Panc1 (cell line): ENCODE data around the gene KCNB1. TPM values are rescaled to one million over a fixed set of nuclear protein-coding genes. Genes with fewer than 3 reads are reported as not detected.

Experiments
- ATAC-seq: fragments of 200-7000 bp; cut with Tn5 transposase; 2 replicates; pipeline ENCODE4 v1.9.1; 2020; ENCODE audit warnings: mild to moderate bottlenecking, moderate library complexity
- BruUV-seq: library from RNA; stranded (reverse); fragments of 400-500 nt; replicated peaks from 2 replicates; lab custom pipeline; 2021; lab: Mats Ljungman, UMichigan
- CTCF ChIA-PET: fragments of 300-600 bp; sonication (Branson Sonifier 250); formaldehyde crosslinking; loops from one replicate; lab custom pipeline; 2022; ENCODE audit warnings: antibody characterized with exemption; lab: Charles Lee
- POLR2A ChIA-PET: fragments of 300-600 bp; sonication (Branson Sonifier 250); formaldehyde crosslinking; loops from one replicate; lab custom pipeline; 2022; ENCODE audit warnings: antibody characterized with exemption; lab: Charles Lee
- DNase-seq: peaks from one replicate; pipeline ENCODE4 v3.0.0-alpha.2; 2010; ENCODE audit warnings: low read depth, low spot score
- H3K27ac ChIP-seq: 2 replicates; pipeline ENCODE4 v1.5.1; 2011; ENCODE audit warnings: mild to moderate bottlenecking, low read length, inconsistent platforms
- H3K27me3 ChIP-seq: fragments of 200-500 bp; sonication (Bioruptor generic); 2 replicates; pipeline ENCODE4 v1.6.0; 2014; ENCODE audit warnings: low read length, inconsistent platforms; ENCODE audit not compliant: control insufficient read depth, insufficient read depth
- H3K36me3 ChIP-seq: fragments of 200-500 bp; sonication (Bioruptor generic); 2 replicates; pipeline ENCODE4 v1.5.1; 2014; ENCODE audit warnings: inconsistent platforms, mild to moderate bottlenecking, low read length, moderate library complexity; ENCODE audit not compliant: control insufficient read depth, insufficient read depth
- H3K4me1 ChIP-seq: 2 replicates; pipeline ENCODE4 v1.5.1; 2011; ENCODE audit warnings: inconsistent platforms, mild to moderate bottlenecking, low read length, moderate library complexity; ENCODE audit not compliant: control insufficient read depth, insufficient read depth
- H3K4me3 ChIP-seq, 2 experiments: 2 replicates each; pipeline ENCODE4 v1.5.1; 2011 to 2012; ENCODE audit warnings: low read depth in 2 of 2, low read length in 2 of 2, mild to moderate bottlenecking in 2 of 2, inconsistent platforms in 1 of 2, moderate library complexity in 1 of 2
- H3K9me3 ChIP-seq: fragments of 200-500 bp; sonication (Bioruptor generic); 2 replicates; pipeline ENCODE4 v1.5.1; 2014; ENCODE audit warnings: low read depth, mild to moderate bottlenecking, inconsistent platforms, low read length, moderate library complexity; ENCODE audit not compliant: control insufficient read depth, insufficient read depth
- CTCF ChIP-seq: fragments of 450-650 bp; IDR thresholded peaks from 2 replicates; pipeline ENCODE4 v1.5.1; 2017; ENCODE audit warnings: mild to moderate bottlenecking
- POLR2AphosphoS5 ChIP-seq: IDR thresholded peaks from 2 replicates; pipeline ENCODE4 v1.6.1; 2012; ENCODE audit warnings: mild to moderate bottlenecking, low read depth, low read length, moderate library complexity
- SIN3A ChIP-seq: IDR thresholded peaks from 2 replicates; pipeline ENCODE4 v1.6.1; 2012; ENCODE audit warnings: low read depth, mild to moderate bottlenecking, low read length, moderate library complexity, borderline replicate concordance; ENCODE audit not compliant: insufficient read depth
- TCF7L2 ChIP-seq: IDR thresholded peaks from 2 replicates; pipeline ENCODE4 v1.6.1; 2011; ENCODE audit warnings: mild to moderate bottlenecking, low read depth, low read length, inconsistent platforms
- in situ Hi-C: cut with HindIII; loops from 2 replicates; pipeline ENCODE4 v1.10.0; 2016; ENCODE audit warnings: low sequenced_read_pairs, low pct_unique_long_range_greater_than_20kb
- intact Hi-C: fragments of 100-400 bp; cut with micrococcal nuclease; formaldehyde crosslinking; loops from one replicate; pipeline ENCODE4 v1.10.0; 2022; ENCODE audit not compliant: unreplicated experiment
- total RNA-seq: library from RNA; stranded (reverse); gene quantifications from one replicate; pipeline ENCODE4 v1.2.1, GENCODE V29; 2021; ENCODE audit not compliant: unreplicated experiment
- TF ChIP-seq, protein P1 (sequence below), 2 experiments: IDR thresholded peaks; 2 replicates each; pipeline ENCODE4 v1.6.1; 2011 to 2012; ENCODE audit warnings: low read depth in 2 of 2, control low read depth in 1 of 2, low read length in 1 of 2, mild to moderate bottlenecking in 1 of 2, moderate library complexity in 1 of 2; ENCODE audit not compliant: insufficient read depth in 1 of 2

KCNB1 gene
- total RNA-seq, 1 experiment from 2014 or later: 11.1 TPM

DNA sequence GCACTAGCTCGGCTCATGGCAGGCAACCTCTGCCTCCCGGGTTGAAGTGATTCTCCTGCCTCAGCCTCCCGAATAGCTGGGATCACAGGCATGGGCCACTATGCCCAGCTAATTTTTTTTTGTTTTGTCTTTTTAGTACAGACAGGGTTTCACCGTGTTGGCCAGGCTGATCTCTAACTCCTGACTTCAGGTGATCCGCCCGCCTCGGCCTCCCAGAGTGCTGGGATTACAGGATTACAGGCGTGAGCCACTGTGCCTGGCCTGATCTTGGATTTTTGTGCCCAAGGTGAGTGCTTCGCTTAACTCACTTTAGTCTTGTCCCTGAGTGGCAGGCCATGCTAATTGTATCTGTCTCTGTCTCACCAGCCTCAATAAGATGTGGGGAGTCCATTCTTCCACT is 78.6 kb downstream of the KCNB1 start:
- in situ Hi-C loops (no loop called here), intact Hi-C loops (no loop called here)
- DNase-seq (no peak), ATAC-seq (no peak)
- no peaks in the 10 kb centered on the region; the same call in 1 of the 2 replicates for H3K4me1 ChIP-seq
- TF ChIP-seq SIN3A (no peak), POLR2AphosphoS5 (no peak), CTCF (no peak)
- H3K36me3 ChIP-seq: no peaks in the 10 kb centered on the region
- H3K9me3 ChIP-seq: no peaks in the 10 kb centered on the region
- no peak overlapping the region for H3K27ac ChIP-seq
- CTCF ChIA-PET: no interaction called here
- POLR2A ChIA-PET: no interaction called here
- BruUV-seq: no TSS peak
- no peak overlapping the region for H3K4me3 ChIP-seq
- H3K27me3 ChIP-seq: no peaks in the 10 kb centered on the region

- intact Hi-C loops (no loop called here), in situ Hi-C loops (no loop called here)
- Histone ChIP-seq H3K4me1 (no peaks in the 10 kb centered on the region; the same call in 1 of the 2 replicates), H3K4me3 (no peak overlapping the region), H3K27ac (no peak overlapping the region), H3K9me3 (no peaks in the 10 kb centered on the region), H3K36me3 (no peaks in the 10 kb centered on the region), H3K27me3 (no peaks in the 10 kb centered on the region)
- CTCF ChIA-PET: no interaction called here
- POLR2A ChIA-PET: no interaction called here
- no peak for TF ChIP-seq TCF7L2
- TF ChIP-seq SIN3A: no peak
- TF ChIP-seq POLR2AphosphoS5: no peak
- TF ChIP-seq, protein P1, sequence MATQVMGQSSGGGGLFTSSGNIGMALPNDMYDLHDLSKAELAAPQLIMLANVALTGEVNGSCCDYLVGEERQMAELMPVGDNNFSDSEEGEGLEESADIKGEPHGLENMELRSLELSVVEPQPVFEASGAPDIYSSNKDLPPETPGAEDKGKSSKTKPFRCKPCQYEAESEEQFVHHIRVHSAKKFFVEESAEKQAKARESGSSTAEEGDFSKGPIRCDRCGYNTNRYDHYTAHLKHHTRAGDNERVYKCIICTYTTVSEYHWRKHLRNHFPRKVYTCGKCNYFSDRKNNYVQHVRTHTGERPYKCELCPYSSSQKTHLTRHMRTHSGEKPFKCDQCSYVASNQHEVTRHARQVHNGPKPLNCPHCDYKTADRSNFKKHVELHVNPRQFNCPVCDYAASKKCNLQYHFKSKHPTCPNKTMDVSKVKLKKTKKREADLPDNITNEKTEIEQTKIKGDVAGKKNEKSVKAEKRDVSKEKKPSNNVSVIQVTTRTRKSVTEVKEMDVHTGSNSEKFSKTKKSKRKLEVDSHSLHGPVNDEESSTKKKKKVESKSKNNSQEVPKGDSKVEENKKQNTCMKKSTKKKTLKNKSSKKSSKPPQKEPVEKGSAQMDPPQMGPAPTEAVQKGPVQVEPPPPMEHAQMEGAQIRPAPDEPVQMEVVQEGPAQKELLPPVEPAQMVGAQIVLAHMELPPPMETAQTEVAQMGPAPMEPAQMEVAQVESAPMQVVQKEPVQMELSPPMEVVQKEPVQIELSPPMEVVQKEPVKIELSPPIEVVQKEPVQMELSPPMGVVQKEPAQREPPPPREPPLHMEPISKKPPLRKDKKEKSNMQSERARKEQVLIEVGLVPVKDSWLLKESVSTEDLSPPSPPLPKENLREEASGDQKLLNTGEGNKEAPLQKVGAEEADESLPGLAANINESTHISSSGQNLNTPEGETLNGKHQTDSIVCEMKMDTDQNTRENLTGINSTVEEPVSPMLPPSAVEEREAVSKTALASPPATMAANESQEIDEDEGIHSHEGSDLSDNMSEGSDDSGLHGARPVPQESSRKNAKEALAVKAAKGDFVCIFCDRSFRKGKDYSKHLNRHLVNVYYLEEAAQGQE (IDR thresholded peaks at IDR 0.05; ENCODE audit: insufficient read depth in 1 of 2, low read depth in 2 of 2, low read length in 1 of 2): no peak
- TF ChIP-seq CTCF: no peak
- no peak for DNase-seq
- BruUV-seq: no TSS peak
- ATAC-seq: no peak
Measured at GRCh38 chr20:49403012-49403411, 79.5 kb downstream of the KCNB1 start.
